Ectodermal cell (in vitro differentiated cells): ENCODE measurements around the gene PCSK6.
"Not testable (repeated sequence)": the region's sequence is repeated elsewhere in the genome, so short reads cannot be mapped to it uniquely, and the experiment has no call there.

Experiments used
- H3K27ac ChIP-seq: 2 replicates; pipeline ENCODE4 v1.7.0; 2013; ENCODE audit warnings: mild to moderate bottlenecking, low read depth, low read length; ENCODE audit not compliant: insufficient read depth, poor library complexity, severe bottlenecking
- H3K27me3 ChIP-seq: 2 replicates; pipeline ENCODE4 v1.7.0; 2013; ENCODE audit warnings: mild to moderate bottlenecking, low read length; ENCODE audit not compliant: insufficient read depth, control insufficient read depth, poor library complexity, severe bottlenecking
- H3K36me3 ChIP-seq: one replicate; pipeline ENCODE4 v1.7.0; 2013; ENCODE audit warnings: low read length; ENCODE audit not compliant: control insufficient read depth, insufficient read depth
- H3K4me1 ChIP-seq: one replicate; pipeline ENCODE4 v1.7.0; 2013; ENCODE audit warnings: low read length; ENCODE audit not compliant: control insufficient read depth, insufficient read depth
- H3K4me3 ChIP-seq: 2 replicates; pipeline ENCODE4 v1.7.0; 2013; ENCODE audit warnings: low read depth, low read length, control low read depth; ENCODE audit not compliant: insufficient read depth
- H3K9me3 ChIP-seq: 2 replicates; pipeline ENCODE4 v1.7.0; 2013; ENCODE audit warnings: mild to moderate bottlenecking, low read length, moderate library complexity; ENCODE audit not compliant: control insufficient read depth
- WGBS, 2 experiments: methylation state at CpG; one replicate each; pipeline ENCODE4 v1.1.7; 2013; ENCODE audit warnings: missing lambda C conversion rate in 2 of 2; 5-methylcytosine and 5-hydroxymethylcytosine counted together

Gene PCSK6

DNA sequence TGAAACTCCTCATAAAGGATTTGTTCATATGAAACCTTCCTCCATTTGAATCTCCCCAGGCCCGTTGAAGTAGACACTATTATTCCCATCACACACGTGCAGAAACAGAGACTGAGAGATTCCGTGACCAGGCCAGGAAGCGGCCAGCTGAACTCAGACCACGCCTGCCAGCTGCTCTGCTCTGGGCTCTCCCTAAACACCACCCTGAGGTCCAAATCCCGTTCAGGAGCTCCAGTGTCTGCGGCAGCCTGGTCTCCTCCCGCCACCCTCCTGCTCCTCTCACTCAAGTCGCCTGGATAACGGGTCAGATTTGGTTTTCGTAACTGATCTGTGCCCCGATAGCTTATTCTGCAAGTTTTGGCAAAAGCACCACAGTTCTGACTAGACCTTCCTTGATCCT lies 140.9 kb downstream of the PCSK6 start:
- no peak overlapping the region for H3K27ac ChIP-seq
- H3K27me3 ChIP-seq: no peaks in the 10 kb centered on the region
- peaks cover 10% of the 10 kb centered on the region for H3K4me1 ChIP-seq
- WGBS, 2 experiments: 90 to 91% methylated on average over 12 of the region's 12 CpGs
- no peaks in the 10 kb centered on the region for H3K36me3 ChIP-seq
- H3K4me3 ChIP-seq: no peak overlapping the region
- H3K9me3 ChIP-seq: no peaks in the 10 kb centered on the region

DNA sequence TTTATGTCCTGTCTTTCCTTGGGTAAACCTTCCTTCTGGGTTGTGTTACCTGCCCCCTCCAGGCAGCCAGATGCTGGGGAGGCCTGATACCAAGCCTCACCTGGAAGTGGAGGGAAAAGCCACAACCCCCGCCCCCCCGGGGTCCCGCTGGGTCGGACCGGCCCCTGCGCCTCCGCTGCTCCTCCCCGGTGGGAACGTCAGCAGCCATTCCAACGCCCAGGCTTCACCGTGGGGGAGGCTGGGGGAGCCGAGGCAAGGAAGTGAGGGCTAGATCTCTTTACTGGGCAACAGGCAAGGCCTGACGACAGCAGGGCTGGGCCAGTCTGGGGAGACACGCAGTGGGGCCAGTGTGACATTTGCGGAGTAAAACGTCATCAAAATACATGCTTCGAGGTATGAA lies 141.5 kb downstream of the PCSK6 start:
- H3K36me3 ChIP-seq: no peaks in the 10 kb centered on the region
- no peaks in the 10 kb centered on the region for H3K9me3 ChIP-seq
- no peak overlapping the region for H3K4me3 ChIP-seq
- no peaks in the 10 kb centered on the region for H3K27me3 ChIP-seq
- WGBS, 2 experiments: 69 to 77% methylated on average over 17 of the region's 17 CpGs
- no peak overlapping the region for H3K27ac ChIP-seq
- H3K4me1 ChIP-seq: peaks cover 10% of the 10 kb centered on the region

- Histone ChIP-seq H3K36me3 (no peaks in the 10 kb centered on the region), H3K4me1 (peaks cover 10% of the 10 kb centered on the region), H3K27ac (no peak overlapping the region), H3K27me3 (no peaks in the 10 kb centered on the region), H3K4me3 (no peak overlapping the region), H3K9me3 (no peaks in the 10 kb centered on the region)
- WGBS, 2 experiments: 72 to 75% methylated on average over 5 of the region's 5 CpGs
Observed at GRCh38 chr15:101347454-101347853, 142.1 kb downstream of the PCSK6 start.

DNA sequence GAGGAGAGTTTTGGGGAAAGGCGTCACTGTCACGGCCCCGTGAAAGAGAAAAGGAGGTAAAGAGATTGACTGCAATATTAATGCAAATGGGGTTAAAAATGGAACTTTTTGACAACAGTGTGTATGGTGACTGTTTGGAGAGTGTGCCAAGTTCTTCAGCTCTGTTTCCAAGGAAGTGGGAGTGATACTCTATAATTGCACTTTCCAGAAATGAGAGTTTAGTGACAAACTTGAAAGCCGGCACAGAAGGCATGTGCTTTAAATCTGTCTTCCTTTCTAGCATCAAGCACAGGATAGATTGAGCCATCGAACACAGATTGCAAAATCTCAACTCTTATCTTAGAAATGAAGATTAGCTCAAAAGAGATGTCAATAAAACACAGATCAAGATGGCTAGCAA lies 142.6 kb downstream of the PCSK6 start:
- Histone ChIP-seq H3K27me3 (no peaks in the 10 kb centered on the region), H3K4me3 (no peak overlapping the region), H3K9me3 (no peaks in the 10 kb centered on the region), H3K27ac (no peak overlapping the region), H3K36me3 (no peaks in the 10 kb centered on the region), H3K4me1 (peaks cover 10% of the 10 kb centered on the region)
- WGBS, 2 experiments: 90 to 97% methylated on average over 5 of the region's 5 CpGs

DNA sequence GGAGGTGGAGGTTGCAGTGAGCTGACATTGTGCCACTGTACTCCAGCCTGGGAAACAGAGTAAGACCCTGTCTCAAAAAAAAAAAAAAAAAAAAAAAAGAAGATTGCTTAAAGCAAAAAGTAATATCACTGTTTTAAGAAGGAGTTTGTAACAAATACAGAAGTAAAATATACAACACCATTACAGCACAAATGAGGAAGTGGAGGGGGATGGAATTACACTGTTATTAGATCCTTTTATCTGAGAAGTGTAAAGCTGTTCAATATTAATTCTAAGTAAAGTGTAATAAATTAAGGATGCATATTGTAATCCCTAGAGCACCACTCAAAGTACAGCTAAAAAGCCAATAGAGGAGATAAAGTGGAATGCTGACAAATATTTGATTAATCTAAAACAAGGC lies 147.5 kb downstream of the PCSK6 start:
- Histone ChIP-seq H3K36me3 (no peaks in the 10 kb centered on the region), H3K9me3 (no peaks in the 10 kb centered on the region), H3K27me3 (no peaks in the 10 kb centered on the region), H3K4me3 (no peak overlapping the region), H3K27ac (no peak overlapping the region), H3K4me1 (no peaks in the 10 kb centered on the region)

DNA sequence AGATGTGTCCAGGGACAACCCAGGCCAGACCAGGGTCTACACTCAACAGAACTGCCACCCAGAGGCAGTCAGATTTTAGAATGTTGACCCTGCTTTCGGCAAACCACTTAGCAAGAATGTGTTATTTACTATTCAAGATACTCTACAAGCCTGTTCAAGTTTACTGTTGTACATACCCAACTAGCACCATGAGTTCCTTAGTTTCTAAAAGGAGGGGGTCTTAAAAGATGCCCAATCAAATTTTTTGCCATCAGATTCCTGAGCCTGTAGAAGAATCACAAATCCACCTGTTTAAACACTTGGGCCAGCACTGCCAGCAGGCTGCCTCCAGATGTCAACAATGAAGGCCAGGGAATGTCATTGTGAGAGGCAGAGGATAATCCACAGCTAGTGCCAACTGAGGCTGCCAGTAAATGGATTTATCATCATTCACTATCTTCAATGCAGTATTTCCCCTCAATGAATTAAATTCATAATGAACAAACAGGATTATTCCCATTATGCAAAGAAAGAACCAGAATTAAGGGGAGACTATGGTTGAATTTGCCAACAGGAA lies 150.9 kb downstream of the PCSK6 start:
- Histone ChIP-seq H3K27ac (no peak overlapping the region), H3K9me3 (no peaks in the 10 kb centered on the region), H3K4me1 (no peaks in the 10 kb centered on the region), H3K27me3 (no peaks in the 10 kb centered on the region), H3K36me3 (no peaks in the 10 kb centered on the region), H3K4me3 (no peak overlapping the region)
- WGBS, 2 experiments: 85 to 88% methylated on average over 1 of the region's 1 CpG

- Histone ChIP-seq H3K27me3 (no peaks in the 10 kb centered on the region), H3K4me1 (no peaks in the 10 kb centered on the region), H3K27ac (no peak overlapping the region), H3K36me3 (no peaks in the 10 kb centered on the region), H3K9me3 (no peaks in the 10 kb centered on the region), H3K4me3 (no peak overlapping the region)
- WGBS, 2 experiments: 95% methylated on average over 7 of the region's 7 CpGs
Observed at GRCh38 chr15:101337976-101338375, 151.5 kb downstream of the PCSK6 start.

DNA sequence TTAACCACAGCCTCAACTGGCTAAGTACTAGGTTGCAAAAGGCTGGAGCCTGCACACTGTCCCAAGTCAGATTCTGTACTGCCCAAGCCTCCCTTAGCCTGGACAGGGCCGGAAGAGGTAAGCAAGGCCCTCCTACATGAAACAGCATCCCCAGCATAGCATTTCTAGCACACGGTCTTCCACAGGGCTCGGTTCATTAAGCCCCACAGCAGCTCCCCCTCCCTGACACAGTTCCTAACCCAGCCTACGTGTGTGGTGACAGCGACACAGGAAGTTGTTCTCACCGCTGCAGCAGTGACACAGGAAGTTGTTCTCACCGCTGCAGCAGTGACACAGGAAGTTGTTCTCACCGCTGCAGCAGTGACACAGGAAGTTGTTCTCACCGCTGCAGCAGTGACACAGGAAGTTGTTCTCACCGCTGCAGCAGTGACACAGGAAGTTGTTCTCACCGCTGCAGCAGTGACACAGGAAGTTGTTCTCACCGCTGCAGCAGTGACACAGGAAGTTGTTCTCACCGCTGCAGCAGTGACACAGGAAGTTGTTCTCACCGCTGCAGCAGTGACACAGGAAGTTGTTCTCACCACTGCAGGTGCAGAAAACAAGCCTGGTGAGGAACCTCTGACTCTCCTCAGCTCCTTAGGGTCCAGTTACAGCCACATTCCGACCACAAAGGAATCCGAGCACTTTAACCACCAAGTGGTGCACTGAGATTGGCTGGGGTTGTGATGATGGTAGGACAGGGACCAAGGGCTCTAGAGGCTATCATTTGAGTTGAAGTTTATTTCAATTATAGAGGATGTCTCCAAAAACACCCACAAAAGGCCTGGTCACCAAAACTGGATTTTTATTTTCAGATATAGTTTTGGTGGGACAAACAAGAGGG lies 155.4 kb downstream of the PCSK6 start:
- not testable (repeated sequence) for H3K36me3 ChIP-seq, H3K27me3 ChIP-seq, H3K27ac ChIP-seq, H3K9me3 ChIP-seq, H3K4me3 ChIP-seq, H3K4me1 ChIP-seq
- WGBS, 2 experiments: 94 to 96% methylated on average over 10 of the region's 16 CpGs

GRCh38 chr15:101332061-101332467 lies 157.4 kb downstream of the PCSK6 start:
- H3K4me1 ChIP-seq: no peaks in the 10 kb centered on the region
- no peaks in the 10 kb centered on the region for H3K36me3 ChIP-seq
- no peaks in the 10 kb centered on the region for H3K27me3 ChIP-seq
- 89 to 93% methylated on average over 7 of the region's 7 CpGs for WGBS, 2 experiments
- no peak overlapping the region for H3K27ac ChIP-seq
- H3K9me3 ChIP-seq: no peaks in the 10 kb centered on the region
- no peak overlapping the region for H3K4me3 ChIP-seq

- Histone ChIP-seq H3K4me3 (no peak overlapping the region), H3K27ac (no peak overlapping the region), H3K27me3 (no peaks in the 10 kb centered on the region), H3K36me3 (no peaks in the 10 kb centered on the region), H3K4me1 (no peaks in the 10 kb centered on the region), H3K9me3 (no peaks in the 10 kb centered on the region)
- WGBS, 2 experiments: 90 to 91% methylated on average over 9 of the region's 9 CpGs
Observed at GRCh38 chr15:101329867-101330380, 159.6 kb downstream of the PCSK6 start.
